NCI-H748 (cell line): ENCODE measurements around the gene ZNF473.
"Not testable (repeated sequence)": the region's sequence is repeated elsewhere in the genome, so short reads cannot be mapped to it uniquely, and the experiment has no call there.

Source experiments
- DNase-seq: peaks from one replicate; lab custom pipeline; 2025; ENCODE audit not compliant: unreplicated experiment; lab: John Stamatoyannopoulos, UW

Gene ZNF473

DNA sequence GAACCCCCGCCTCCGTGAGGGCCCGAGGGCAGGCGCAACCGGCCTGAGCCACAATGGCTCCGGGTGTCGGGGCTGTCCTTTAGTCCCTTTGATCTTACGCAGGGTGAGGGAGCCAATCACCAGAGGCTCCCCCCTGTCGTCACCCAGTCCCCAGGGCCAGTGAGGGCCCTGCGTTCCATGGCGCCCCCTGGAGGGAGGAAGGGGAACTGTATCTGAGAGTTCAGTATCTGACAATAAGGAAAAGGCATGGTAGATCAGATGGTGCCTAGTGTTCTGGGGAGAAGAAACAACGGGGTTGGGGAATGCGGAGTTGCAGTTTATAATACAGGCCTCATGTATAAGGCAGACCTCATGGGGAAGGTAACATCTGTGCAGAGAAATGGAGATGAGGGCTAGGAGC lies 72.1 kb downstream of the ZNF473 start:
- not testable (repeated sequence) for DNase-seq

DNA sequence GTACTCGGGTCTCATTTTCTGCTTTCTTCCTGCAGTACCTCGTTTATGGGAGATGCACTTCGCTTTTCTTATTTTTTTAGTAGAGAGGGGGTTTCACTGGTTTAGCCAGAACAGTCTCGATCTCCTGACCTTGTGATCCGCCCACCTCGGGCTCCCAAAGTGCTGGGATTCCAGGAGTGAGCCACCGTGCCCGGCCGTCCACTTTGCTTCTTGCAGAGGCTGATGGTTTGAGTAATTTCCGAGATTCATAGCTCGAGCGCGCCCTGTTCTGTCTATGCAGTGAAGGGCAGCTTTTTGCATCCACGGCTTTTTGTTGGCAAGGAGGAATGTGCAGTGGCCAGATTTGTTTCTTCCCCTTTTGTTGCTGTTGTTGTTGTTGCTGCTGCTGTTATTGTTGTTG lies 73.1 kb downstream of the ZNF473 start:
- DNase-seq: not testable (repeated sequence)

DNA sequence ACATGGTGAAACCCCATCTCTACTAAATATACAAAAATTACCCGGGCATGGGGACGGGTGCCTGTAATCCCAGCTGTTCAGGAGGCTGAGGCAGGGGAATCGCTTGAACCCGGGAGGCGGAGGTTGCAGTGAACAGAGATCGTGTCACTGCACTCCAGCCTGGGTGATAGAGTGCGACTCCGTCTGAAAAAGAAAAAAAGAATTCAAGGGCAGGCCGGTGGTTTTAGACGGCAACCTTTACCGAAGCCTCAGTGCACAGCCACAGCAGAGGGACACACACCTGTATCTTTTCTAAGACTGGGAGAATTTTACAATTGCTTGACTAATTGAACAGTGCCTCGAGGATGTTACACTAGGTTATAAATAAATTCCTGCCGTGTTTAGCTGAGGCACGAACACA lies 73.9 kb downstream of the ZNF473 start:
- DNase-seq: not testable (repeated sequence)

DNA sequence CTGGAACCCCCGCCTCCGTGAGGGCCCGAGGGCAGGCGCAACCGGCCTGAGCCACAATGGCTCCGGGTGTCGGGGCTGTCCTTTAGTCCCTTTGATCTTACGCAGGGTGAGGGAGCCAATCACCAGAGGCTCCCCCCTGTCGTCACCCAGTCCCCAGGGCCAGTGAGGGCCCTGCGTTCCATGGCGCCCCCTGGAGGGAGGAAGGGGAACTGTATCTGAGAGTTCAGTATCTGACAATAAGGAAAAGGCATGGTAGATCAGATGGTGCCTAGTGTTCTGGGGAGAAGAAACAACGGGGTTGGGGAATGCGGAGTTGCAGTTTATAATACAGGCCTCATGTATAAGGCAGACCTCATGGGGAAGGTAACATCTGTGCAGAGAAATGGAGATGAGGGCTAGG lies 75.1 kb downstream of the ZNF473 start:
- not testable (repeated sequence) for DNase-seq
